Omental fat pad (tissue), 4 donors: ENCODE results near the gene CNTNAP2. TPM values are rescaled to one million over a fixed set of nuclear protein-coding genes. Genes with fewer than 3 reads are reported as not detected.

Source experiments
- ATAC-seq: fragments of 150-250 bp; one replicate; pipeline ENCODE4 v1.9.1; 2016; ENCODE audit warnings: mild to moderate bottlenecking, moderate library complexity; ENCODE audit not compliant: low FRiP score
- DNase-seq: peaks from one replicate; pipeline ENCODE4 v3.0.0-alpha.2; 2019; ENCODE audit warnings: low spot score
- total RNA-seq, 4 donors: library from RNA; depleted of rRNA; stranded (reverse); fragments of >200 nt; gene quantifications; one replicate each; pipeline ENCODE4 v1.1.0, GENCODE V29; 2016
- TF ChIP-seq, protein P1 (sequence below), 3 donors: fragments of 450-650 bp; IDR thresholded peaks; one replicate each; pipeline ENCODE4 v1.5.1; 2016 to 2017; ENCODE audit warnings: antibody characterized with exemption in 3 of 3, mild to moderate bottlenecking in 3 of 3, moderate library complexity in 2 of 3

Gene CNTNAP2
- total RNA-seq, 4 donors from 2014 or later: 0.38 to 1.5 (median 1.1) TPM; not detected in 1

- DNase-seq: no peak
- TF ChIP-seq, protein P1, sequence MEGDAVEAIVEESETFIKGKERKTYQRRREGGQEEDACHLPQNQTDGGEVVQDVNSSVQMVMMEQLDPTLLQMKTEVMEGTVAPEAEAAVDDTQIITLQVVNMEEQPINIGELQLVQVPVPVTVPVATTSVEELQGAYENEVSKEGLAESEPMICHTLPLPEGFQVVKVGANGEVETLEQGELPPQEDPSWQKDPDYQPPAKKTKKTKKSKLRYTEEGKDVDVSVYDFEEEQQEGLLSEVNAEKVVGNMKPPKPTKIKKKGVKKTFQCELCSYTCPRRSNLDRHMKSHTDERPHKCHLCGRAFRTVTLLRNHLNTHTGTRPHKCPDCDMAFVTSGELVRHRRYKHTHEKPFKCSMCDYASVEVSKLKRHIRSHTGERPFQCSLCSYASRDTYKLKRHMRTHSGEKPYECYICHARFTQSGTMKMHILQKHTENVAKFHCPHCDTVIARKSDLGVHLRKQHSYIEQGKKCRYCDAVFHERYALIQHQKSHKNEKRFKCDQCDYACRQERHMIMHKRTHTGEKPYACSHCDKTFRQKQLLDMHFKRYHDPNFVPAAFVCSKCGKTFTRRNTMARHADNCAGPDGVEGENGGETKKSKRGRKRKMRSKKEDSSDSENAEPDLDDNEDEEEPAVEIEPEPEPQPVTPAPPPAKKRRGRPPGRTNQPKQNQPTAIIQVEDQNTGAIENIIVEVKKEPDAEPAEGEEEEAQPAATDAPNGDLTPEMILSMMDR (IDR thresholded peaks at IDR 0.05): no peak
- ATAC-seq: no peak
These were observed 2106.6 kb downstream of the CNTNAP2 start for GRCh38 chr7:148223160-148223559.

- ATAC-seq (no peak), DNase-seq (no peak)
- TF ChIP-seq, protein P1 (IDR thresholded peaks at IDR 0.05): no peak
These were observed 2107.1 kb downstream of the CNTNAP2 start for GRCh38 chr7:148223738-148224137.

GRCh38 chr7:148230296-148230695 lies 2113.7 kb downstream of the CNTNAP2 start:
- no peak for DNase-seq
- no peak for ATAC-seq
- TF ChIP-seq, protein P1 (IDR thresholded peaks at IDR 0.05): no peak

DNA sequence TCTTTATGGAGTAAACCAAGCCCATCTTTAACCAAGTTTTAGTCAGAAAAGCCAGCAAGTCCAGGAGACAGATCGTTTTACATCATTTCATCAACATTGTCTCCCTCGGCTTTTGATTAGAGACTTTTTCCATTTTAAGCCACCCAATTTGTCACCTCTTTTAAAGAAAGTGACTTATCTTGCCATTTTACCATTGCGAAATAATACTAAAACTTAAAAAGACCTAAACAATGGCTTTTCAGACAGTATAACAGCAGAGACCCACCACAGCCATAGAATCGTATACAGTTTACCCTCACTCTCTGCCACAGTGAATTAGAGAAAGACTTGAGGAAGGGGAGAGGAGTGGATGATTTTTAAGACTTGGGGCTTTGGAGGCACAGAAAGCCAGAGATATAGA lies 2114.3 kb downstream of the CNTNAP2 start:
- TF ChIP-seq, protein P1 (IDR thresholded peaks at IDR 0.05): no peak
- ATAC-seq (no peak), DNase-seq (no peak)

- TF ChIP-seq, protein P1 (IDR thresholded peaks at IDR 0.05): no peak
- DNase-seq (no peak), ATAC-seq (no peak)
These were observed 2116.2 kb downstream of the CNTNAP2 start for GRCh38 chr7:148232784-148233183.

- ATAC-seq (no peak), DNase-seq (no peak)
- TF ChIP-seq, protein P1 (IDR thresholded peaks at IDR 0.05): no peak
These were observed 2118.1 kb downstream of the CNTNAP2 start for GRCh38 chr7:148234715-148235114.

- TF ChIP-seq, protein P1 (IDR thresholded peaks at IDR 0.05): no peak
- DNase-seq (no peak), ATAC-seq (peak; percentile 62)
These were observed 2122.2 kb downstream of the CNTNAP2 start for GRCh38 chr7:148238761-148239325.
